HG02759 (cell line): ENCODE results near the gene PRR13.
"Not testable (repeated sequence)": the region's sequence is repeated elsewhere in the genome, so short reads cannot be mapped to it uniquely, and the experiment has no call there.

Source experiments
- ATAC-seq: cut with Tn5 transposase; IDR thresholded peaks from one replicate; pipeline ENCODE4 v1.9.1; 2021; ENCODE audit warnings: mild to moderate bottlenecking, moderate library complexity; ENCODE audit not compliant: unreplicated experiment

PRR13 gene

DNA sequence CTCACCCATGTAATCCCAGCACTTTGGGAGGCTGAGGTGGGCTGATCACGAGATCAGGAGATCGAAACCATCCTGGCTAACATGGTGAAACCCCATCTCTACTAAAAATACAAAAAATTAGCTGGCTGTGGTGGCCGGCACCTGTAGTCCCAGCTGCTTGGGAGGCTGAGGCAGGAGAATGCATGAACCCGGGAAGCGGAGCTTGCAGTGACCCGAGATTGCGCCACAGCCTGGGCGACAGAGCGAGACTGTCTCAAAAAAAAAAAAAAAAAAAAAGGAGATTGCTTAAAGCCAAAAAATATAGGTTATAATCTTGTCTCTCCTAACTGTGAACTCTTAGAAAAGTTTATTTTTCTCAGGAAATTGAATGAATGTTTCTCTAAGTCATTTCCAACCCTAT lies 6.2 kb upstream of the PRR13 start:
- not testable (repeated sequence) for ATAC-seq

DNA sequence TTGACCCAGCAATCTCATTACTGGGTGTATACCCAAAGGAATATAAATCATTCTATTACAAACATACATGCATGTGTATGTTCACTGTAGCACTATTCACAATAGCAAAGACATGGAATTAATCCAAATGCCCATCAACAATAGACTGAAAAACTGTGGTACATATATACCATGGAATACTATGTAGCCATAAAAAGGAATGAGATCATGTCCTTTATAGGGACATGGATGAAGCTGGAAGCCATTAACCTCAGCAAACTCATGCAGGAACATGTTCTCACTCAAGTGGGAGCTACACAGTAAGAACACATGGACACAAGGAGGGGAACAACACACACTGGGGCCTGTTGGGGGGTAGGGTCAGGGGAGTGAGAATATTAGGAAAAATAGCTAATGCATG lies 2.0 kb upstream of the PRR13 start:
- not testable (repeated sequence) for ATAC-seq

DNA sequence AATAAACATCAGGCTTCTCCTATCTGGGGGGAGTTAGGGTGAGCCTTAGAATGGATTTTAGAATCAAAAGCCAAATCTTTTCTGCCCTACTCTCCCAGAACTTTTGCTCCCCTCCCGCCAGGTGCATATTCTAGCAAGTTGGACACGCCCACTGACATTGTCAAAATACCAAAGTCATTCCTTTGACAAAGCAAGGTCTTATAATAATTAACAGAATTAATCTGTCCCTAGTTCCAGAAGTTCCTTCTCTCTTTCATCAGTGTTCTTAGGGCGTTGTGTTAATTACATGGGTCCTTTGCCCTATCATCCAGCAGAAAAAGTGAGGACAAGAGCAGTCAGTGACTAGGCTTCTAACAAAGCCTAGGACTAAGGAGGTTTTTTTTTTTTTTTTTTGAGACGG lies 2.4 kb downstream of the PRR13 start:
- ATAC-seq: no peak

DNA sequence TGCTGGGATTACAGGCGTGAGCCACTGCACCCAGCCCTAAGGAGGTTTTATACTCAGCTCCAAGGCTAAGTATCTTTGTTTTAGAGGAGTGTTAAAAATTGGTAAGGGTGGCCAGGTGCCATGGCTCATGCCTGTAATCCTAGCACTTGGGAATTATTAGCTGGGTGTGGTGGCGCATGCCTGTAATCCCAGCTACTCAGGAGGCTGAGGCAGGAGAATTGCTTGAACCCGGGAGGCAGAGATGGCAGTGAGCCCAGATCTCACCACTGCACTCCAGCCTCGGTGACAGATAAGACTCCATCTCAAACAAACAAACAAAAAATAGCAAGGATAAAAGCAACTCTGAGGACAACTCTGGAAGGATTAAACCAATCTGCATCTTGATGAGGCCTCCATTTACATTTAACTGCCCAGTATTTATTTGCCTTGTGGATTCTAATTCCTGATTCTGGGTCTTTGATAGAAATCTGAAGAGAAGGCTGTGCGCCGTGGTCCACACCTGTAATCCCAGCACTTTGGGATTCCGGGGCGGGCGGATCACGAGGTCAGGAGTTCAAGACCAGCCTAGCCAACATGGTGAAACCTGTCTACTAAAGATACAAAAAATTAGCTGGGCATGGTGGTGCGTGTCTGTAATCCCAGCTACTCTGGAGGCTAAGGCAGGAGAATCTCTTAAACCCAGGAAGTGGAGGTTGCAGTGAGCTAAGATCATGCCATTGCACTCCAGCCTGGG lies 3.2 kb downstream of the PRR13 start:
- ATAC-seq: not testable (repeated sequence)

DNA sequence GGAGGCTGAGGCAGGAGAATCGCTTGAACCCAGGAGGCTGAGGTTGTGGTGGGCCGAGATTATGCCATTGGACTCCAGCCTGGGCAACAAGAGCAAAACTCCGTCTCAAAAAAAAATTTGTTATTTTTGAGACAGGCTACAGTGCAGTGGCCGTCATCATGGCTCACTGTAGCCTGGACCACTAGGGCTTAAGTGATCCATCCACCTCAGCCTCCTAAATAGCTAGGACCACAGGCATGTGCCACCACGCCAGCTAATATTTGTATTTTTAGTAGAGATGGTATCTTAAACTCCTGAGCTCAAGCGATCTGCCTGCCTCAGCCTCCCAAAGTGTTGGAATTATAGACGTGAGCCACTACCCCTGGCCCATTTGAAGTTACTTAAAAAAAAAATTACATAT lies 9.4 kb downstream of the PRR13 start:
- no peak for ATAC-seq

DNA sequence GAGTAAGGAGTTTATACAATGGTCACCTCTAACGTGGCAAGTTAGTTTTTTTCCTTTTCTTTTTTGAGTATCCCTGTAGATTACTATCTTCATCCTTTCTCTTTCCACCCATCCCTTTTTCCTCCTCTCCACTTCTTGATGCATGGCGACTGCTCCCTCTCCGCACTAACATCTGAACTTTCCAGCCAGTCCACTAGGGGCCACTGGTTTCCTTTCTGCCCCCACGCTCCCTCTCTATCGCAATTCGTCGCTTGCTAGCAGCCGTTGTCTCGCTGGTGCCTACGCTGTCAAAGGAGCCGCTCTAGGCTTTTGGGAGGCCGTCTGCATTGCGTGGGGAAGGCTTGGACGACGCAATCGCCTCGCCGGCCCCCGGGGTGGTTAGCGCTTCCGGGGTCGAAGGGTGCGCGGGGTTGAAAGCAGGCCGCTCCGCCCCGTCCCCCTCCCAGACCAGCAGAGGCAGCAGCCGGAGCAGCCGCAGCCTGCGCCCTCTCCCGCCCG lies 10.2 kb downstream of the PRR13 start, which contains the start of gene PCBP2:
TSS of gene PCBP2 (plus strand) at position 442 of the 498 bp plus-strand sequence. CDS start 2,699 bp downstream, outside the sequence.
- ATAC-seq: peak; percentile 96

DNA sequence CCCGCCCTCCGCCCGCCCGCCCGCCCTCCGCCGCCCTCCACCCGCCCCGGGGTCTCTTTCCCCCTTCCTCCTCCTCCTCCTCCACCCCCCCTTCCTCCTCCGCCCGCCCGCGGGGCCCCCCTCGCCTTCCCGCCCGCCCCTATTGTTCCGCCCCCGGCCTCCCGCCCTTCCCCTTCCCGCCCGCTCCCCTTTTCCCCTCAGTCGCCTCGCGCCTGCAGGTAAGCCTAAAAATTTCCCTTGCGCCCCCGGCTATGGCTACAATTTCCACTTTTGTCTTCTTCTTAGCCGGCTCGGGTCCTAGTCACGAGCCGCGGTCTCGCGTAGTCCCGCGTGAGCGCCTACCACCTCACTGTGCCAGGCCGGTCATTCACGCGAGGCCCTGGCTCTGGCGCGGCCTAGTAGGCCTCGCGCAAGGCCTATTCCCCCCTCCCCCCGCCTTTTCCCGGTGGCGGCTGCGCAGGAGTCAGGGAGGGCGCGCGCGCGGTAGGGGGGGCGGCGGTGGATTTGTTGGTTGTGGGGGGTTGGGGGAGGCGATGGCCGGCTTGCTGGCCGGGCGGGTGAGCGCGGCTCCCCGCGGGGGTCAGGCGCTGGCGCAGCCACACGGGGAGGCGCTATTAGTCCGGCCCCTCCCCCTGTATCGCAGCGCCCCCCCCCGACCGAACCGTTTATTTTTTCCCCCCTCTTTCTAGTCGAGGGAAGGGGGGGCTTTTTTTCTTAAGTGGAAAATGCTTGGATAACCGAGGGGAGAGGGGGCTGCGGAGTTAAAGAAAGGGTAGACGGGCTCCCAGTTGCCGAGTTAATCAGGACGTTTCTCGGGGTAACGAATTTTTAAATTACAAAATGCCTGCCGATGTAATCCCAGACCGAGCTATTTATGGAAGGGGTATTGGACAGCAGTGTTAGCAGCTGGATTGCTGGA lies 10.9 kb downstream of the PRR13 start:
- ATAC-seq: peak; percentile 28

DNA sequence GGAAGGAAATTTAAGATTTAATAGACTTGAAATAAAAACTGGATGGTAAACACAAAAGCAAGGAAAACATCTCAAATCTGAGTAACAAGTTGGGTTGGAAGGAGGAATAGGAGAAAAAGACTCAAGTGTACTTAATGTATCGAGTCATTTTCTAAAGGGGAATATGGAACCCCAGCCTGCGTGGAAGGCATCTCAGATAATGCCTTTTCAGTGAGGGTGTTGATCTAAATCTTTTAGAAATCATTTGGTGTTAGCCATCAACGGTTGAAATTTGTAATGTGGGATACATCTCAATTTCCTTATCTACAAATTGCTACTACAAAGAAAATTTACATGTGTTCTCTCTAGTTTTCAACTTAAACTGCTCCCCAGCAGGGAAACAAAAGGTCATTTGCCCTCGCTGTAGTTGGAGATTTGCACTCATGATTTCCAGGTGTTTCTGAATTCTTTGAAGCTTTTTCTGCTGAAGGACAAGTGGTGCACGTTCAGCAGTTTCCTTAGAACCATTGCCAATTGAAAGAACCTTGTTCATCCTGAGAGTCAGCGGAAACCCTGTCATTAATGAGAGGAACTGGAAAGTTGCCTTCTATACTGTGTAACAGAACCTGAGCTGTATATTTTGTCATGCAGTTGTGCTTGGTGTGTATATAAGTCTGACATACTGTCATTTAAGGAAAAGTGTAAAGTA lies 12.6 kb downstream of the PRR13 start:
- no peak for ATAC-seq

DNA sequence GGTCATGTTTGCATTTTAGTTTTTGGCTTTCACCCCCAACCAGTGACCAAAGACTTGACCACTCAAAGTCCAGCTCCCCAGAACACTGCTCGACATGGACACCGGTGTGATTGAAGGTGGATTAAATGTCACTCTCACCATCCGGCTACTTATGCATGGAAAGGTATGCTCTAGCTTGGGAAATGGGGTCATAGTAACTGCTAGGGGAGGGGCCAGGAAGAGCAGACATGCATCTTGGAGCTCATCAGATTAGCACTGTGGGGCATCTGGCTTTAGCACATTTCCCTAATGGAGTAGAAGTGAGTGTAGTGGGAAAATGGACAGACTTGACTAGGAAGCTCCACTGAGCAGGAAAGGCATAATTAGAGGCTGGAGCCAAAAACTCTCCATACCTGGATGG lies 13.2 kb downstream of the PRR13 start:
- ATAC-seq: no peak

DNA sequence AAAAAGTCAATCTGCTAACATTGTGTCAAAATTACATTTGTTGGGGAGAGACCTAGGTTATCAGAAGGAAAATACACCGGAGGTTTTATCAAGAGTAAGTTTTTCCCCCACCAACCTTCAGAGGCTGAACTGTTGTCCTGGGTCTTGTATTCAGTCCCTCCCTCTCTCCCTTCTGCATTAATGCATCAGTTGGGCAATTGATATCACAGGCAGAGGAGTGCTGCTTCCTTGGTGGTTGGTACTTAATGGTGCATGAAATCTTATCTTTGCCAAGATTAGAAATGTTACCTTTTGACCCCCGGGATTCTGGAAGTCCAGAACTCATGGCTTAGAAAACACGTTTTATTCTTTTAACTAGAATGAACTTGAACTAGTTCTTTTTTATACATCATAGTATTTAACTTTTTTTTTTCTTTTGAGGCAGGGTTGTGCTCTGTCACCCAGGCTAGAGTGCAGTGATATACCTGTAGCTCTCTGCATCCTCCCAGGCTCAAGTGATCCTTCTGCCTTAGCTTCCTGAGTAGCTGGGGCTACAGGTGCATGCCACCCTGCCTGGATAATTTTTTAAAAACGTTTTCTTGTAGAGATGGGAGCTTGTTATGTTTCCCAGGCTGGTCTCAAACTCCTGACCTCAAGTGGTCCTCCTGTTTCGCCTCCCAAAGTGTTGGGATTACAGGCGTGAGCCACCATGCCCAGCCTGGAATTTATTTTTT lies 15.3 kb downstream of the PRR13 start:
- no peak for ATAC-seq

DNA sequence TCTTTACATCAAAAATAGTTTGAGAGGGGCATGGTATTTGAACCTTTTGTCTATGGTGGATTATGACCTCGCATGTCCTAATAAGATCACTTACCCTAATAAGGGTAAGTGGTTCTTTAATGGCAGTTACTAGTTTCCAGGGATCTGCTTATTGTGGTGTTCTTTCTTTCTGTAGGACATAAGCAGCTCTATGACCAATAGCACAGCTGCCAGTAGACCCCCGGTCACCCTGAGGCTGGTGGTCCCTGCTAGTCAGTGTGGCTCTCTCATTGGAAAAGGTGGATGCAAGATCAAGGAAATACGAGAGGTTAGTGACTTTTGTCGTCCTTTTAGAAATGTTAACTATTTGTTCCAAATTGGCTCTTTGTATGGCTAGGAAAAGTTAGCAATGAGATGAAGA lies 17.6 kb downstream of the PRR13 start:
- no peak for ATAC-seq

DNA sequence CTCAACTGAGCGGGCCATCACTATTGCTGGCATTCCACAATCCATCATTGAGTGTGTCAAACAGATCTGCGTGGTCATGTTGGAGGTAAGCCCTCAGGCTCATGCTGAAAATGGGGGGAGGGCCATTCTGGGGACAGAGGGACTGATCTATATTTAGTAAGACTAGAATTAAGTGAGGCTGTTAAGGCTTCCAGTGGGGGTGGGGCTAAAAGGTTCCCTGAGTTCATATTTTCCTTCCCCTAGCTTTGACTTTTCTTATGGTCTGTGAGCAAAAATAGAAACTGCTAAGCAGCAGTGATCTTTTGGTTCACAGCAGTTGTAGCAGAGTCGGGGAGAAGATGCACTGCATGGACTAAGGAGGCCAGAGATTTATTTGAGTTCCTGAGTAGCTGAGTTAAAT lies 19.5 kb downstream of the PRR13 start:
- ATAC-seq: no peak

DNA sequence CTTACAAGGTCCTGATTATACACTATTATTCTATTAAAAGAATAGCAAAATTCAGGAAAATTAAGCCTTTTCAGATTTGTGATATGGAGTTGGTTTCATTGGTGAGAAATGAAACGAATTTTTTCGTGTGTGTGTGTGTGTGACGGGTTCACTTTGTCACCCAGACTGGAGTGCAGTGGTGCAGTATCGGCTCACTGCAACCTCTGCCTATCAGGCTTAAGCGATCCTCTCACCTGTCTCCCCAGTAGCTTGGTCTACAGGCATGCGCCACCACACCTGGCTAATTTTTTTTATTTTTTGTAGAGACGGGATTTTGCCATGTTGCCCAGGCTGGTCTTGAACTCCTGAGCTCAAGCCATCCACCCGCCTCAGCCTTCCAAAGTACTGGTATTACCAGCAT lies 20.1 kb downstream of the PRR13 start:
- no peak for ATAC-seq

DNA sequence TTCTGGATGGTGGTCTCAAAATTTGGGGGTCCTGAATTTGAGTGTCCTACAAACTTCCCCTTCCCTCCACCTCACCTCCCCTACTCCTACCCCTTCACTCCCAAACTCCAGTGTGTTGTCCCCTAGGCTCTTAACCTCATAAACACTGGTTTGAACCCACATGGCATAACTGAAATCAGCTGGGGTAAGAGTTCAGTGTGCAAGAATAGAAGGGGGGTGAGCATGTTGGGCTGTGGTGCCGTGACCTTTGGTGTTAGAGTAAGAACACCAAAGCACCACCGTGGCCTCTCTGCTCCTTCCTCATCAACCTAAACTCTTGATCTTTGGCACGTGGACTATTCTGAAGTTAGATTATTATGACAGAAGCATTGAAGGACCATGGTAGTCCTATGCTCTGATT lies 21.4 kb downstream of the PRR13 start:
- no peak for ATAC-seq

DNA sequence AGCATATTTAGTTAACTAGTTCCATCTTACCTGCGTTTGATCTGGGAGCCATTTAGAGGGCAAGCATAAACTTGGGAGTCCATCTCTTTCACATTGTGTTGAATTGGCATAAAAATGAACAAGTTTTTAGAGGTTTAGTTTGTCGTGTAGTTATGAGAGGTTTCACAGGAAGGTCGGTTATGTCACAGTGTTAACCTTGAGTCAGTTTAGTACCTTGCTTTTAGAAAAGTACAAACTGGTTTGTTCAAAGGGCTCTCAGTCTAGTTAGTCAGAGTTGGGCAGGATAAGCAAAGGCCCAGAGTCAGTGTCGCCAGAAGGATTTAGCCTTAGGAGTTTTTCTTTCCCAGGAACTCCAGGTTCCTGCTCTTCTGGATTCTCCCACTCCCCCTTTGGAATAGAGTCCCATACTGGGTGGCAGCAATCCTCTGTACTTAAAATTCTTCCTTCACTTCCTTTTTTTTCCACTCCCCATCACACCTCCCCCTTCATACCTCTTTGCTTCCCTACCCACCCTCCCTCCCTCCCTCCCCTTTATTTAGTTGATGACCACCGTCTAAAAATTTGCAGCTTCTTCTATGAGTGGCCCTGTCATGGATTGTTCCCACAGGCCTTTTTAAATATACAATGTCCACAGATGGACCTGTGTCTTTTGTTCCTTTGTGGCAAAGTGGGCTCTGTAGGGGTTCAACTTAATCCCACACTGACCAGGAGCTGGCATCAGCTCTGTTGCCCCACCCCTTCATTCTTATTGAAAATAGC lies 22.4 kb downstream of the PRR13 start:
- no peak for ATAC-seq

DNA sequence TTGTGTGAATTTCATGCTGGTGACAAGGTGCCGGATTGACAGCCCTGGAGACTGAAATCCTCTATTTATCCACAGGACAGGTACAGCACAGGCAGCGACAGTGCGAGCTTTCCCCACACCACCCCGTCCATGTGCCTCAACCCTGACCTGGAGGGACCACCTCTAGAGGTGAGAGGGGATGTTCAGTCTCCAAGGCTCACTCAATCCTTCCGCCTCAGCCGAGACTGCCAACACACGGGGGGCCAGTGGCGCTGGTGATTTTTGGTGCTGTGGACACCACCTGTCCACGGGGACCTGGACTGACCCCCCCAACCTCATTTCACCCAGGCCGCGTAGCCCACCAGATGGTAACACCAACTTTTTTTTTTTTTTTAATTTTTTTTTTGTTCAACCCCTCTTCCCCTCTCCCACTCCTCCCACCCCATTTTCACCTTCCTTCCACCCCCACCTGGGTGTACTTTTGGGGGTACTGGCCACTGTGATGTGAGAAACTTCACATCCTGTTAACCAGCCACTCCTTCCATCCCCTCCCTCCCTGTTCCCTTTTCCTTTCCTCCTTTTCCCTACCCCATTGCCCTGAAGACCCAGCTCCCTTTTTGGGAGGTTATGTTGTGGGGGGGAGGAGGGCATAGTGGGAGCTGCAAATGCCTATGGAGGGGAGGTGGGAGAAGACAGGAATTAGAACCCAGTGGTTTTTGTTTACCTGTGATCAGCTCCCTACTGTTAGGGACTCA lies 23.3 kb downstream of the PRR13 start:
- no peak for ATAC-seq

DNA sequence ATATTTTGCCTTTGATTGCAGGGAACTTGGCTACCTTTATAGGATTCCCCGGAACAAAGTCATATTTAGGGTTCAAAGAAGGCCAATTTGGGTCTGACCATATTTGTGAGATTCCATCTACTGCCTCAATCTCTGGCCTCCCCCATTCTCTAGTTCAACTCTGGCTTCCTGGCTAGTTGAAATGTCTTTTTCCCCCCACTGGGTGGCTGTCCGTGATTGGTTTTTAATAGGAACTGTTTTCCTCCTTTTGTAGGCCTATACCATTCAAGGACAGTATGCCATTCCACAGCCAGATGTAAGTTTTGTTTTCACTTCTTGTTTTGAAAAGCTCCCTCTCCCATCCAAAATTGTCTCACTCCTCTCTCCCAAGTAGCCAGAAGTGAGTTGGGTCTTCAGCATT lies 24.1 kb downstream of the PRR13 start:
- ATAC-seq: no peak

DNA sequence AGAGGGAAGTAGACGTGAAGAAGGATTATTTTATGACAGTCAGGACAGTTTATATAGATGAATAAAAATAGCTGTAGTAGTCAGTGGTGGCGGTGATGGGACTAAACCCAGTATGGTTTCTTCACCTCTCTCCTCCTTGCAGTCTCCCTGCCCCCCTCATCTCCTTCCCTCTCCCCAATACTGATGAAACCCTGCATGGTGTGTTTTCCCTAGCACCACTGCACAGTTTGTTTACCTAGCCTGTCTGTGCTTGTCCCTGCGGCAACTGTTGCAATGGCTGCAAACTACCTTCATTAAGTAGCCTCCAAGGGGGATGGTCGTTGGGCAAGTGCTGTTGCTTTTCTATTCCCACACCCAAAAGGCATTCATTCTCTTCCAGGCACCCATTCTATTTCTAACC lies 25.1 kb downstream of the PRR13 start:
- ATAC-seq: no peak

DNA sequence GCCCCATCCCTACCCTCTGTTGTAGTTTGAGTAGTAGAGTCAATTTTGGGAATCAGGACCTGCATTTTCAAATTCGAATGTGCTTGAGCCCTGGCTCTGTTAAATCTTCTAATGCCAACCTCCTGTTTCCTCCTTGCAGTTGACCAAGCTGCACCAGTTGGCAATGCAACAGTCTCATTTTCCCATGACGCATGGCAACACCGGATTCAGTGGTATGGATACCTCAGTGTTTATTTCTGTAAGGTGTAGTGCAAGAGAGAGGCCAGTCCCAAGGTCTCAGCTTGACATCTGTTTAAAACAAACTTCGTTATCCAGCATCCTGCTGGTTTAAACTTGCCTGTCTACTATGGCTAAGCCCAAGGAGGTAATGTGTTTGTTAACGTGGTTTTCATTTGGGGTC lies 25.5 kb downstream of the PRR13 start:
- ATAC-seq: no peak
